Measurements from ENCODE around the gene MOGAT3.
A peak's percentile ranks its signal among the peaks of the same experiment; 100 is the strongest.

The MOGAT3 gene

GRCh38 chr7:101170617-101171441, 30.0 kb downstream of the MOGAT3 start:
- DNase-seq: no peak

GRCh38 chr7:101169838-101170551, 30.8 kb downstream of the MOGAT3 start:
- peak; percentile 79 for DNase-seq

- DNase-seq: no peak
Observed at GRCh38 chr7:101169110-101169837, 31.6 kb downstream of the MOGAT3 start.

GRCh38 chr7:101168412-101169049, 32.3 kb downstream of the MOGAT3 start:
- no peak for DNase-seq

- DNase-seq: no peak
Observed at GRCh38 chr7:101167645-101168411, 33.0 kb downstream of the MOGAT3 start.

- DNase-seq: no peak
Observed at GRCh38 chr7:101166909-101167644, 33.8 kb downstream of the MOGAT3 start.

GRCh38 chr7:101166648-101166908, 34.3 kb downstream of the MOGAT3 start:
- no peak for DNase-seq

- DNase-seq: no peak
Observed at GRCh38 chr7:101165958-101166647, 34.7 kb downstream of the MOGAT3 start.

- peak; percentile 88 for DNase-seq
Observed at GRCh38 chr7:101165075-101165957, 35.5 kb downstream of the MOGAT3 start, which contains the start of gene VGF. Gene VGF (minus strand): TSS chr7:101165569. CDS start chr7:101164843, 726 bp downstream.

GRCh38 chr7:101164071-101164840, 36.6 kb downstream of the MOGAT3 start:
- no peak for DNase-seq

GRCh38 chr7:101163279-101164070, 37.4 kb downstream of the MOGAT3 start:
- no peak for DNase-seq

GRCh38 chr7:101162551-101163278, 38.1 kb downstream of the MOGAT3 start:
- no peak for DNase-seq

GRCh38 chr7:101161692-101162471, 39.0 kb downstream of the MOGAT3 start:
- DNase-seq: no peak

- no peak for DNase-seq
Observed at GRCh38 chr7:101160910-101161309, 39.9 kb downstream of the MOGAT3 start.

- no peak for DNase-seq
Observed at GRCh38 chr7:101159696-101160674, 40.9 kb downstream of the MOGAT3 start.
